Muscle layer of duodenum (tissue), 2 donors: ENCODE measurements around the gene ABCA3.

Source experiments
- H3K27ac ChIP-seq: one replicate; pipeline ENCODE4 v1.7.0; 2013; ENCODE audit warnings: mild to moderate bottlenecking, low read length
- H3K27me3 ChIP-seq: one replicate; pipeline ENCODE4 v1.7.0; 2013; ENCODE audit warnings: low read depth, mild to moderate bottlenecking, control low read depth, low read length
- H3K36me3 ChIP-seq, 2 donors: one replicate each; pipeline ENCODE4 v1.7.0; 2013; ENCODE audit warnings: low read length in 2 of 2, control low read depth in 1 of 2, mild to moderate bottlenecking in 1 of 2; ENCODE audit not compliant: insufficient read depth in 2 of 2, control insufficient read depth in 1 of 2
- H3K4me1 ChIP-seq, 2 donors: one replicate each; pipeline ENCODE4 v1.7.0; 2013; ENCODE audit warnings: low read length in 2 of 2, mild to moderate bottlenecking in 2 of 2, control low read depth in 1 of 2, moderate library complexity in 1 of 2; ENCODE audit not compliant: insufficient read depth in 2 of 2, control insufficient read depth in 1 of 2
- H3K4me3 ChIP-seq, 2 donors: one replicate each; pipeline ENCODE4 v1.7.0; 2013; ENCODE audit warnings: low read length in 2 of 2, low read depth in 1 of 2, mild to moderate bottlenecking in 1 of 2
- H3K9me3 ChIP-seq, 2 donors: one replicate each; pipeline ENCODE4 v1.7.0; 2013; ENCODE audit warnings: low read length in 2 of 2, control low read depth in 1 of 2, mild to moderate bottlenecking in 1 of 2; ENCODE audit not compliant: control insufficient read depth in 1 of 2
- donor health status: healthy.

Gene ABCA3

DNA sequence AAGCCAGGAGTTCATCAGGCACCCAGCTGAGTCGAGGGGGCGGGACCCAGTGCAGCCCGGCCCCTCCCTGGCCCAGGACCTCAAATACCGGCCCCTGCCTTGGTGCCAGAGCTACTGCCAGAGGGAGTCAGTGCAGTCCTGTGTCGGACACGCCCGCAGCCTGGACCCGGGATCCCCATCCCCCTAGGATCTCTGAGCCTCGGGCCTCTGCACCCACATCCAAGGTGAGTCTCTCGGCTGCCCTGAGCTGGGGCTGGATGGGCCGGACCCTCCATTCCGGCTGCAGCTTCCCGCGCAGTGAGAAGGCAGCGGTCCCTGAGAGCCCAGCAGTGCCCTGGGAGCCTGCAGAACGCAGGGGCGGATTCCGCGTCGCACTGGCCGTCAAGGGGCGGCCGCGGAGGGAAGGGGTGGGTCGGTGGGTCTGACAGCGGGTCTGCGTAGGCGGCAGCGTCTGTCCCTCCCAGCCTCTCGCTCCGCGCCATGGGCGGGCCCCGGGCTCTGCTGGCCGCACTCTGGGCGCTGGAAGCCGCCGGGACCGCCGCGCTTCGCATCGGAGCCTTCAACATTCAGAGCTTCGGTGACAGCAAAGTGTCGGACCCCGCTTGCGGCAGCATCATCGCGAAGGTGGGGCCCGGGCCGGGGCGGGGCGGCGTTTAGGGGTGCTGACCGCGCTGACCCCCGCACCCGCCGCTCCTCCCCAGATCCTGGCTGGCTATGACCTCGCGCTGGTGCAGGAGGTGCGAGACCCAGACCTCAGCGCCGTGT lies 104.0 kb downstream of the ABCA3 start, which contains the start of gene DNASE1L2:
Gene DNASE1L2 (plus strand): TSS at position 108 of the 765 bp plus-strand sequence. CDS start 373 bp downstream, at position 481.
- Histone ChIP-seq H3K4me1 (peaks cover 0 to 20% of the 10 kb centered on the region in 2 donors), H3K27ac (no peak within 1 kb of the TSS), H3K27me3 (no peaks in the 10 kb centered on the region), H3K36me3 (peaks cover 9 to 46% of the 10 kb centered on the region in 2 donors), H3K9me3 (no peaks in the 10 kb centered on the region), H3K4me3 (peak within 1 kb of the TSS in 1 of 2 donors; percentile 48)

DNA sequence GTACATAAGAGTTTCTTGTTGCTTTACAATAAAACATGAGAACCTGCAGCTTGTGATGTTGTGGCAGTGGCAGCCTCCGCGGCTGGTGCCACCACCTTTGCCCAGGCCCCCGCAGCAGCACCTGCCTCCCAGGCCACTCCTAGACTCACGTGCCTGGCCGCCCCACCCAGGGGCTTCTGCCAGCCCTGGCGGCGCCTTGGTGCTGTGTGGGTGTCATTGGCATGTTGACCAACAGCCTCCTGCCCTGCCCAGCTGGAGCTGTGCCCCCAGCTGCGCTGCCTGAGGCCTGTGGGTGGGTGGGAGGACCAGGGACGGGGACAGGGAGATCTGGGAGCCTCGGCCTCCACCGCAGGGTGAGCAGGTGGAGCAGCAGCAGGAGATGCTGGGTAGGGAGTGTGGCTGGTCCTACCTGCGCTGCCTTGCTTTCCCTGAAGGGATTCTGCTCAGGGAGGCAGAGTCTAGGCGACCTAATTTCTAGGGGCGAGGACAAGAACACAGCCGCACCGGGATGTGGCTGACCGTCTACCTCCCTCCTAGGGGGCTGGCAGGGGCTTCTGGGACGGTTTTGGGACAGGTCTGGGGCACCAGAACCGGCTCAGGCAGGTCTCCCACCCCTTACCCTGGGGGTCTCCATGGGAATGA lies 104.7 kb downstream of the ABCA3 start:
- Histone ChIP-seq H3K9me3 (no peaks in the 10 kb centered on the region), H3K27ac (no peak overlapping the region), H3K4me3 (no peak overlapping the region), H3K4me1 (peaks cover 0 to 20% of the 10 kb centered on the region in 2 donors), H3K27me3 (no peaks in the 10 kb centered on the region), H3K36me3 (peaks cover 15 to 53% of the 10 kb centered on the region in 2 donors)

DNA sequence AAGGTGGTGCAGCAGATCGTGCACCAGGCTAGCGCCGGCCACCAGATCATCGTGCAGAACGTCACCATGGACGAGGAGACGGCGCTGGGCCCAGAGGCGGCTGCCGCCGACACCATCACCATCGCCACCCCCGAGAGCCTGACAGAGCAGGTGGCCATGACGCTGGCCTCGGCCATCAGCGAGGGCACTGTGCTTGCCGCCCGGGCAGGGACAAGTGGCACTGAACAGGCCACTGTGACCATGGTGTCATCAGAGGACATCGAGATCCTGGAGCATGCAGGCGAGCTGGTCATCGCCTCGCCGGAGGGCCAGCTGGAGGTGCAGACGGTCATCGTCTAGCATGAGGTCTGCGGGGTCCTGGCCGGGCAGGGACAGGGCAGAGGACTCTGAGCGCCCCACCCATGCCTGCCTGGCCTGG lies 105.3 kb downstream of the ABCA3 start:
- no peak overlapping the region for H3K4me3 ChIP-seq
- no peaks in the 10 kb centered on the region for H3K27me3 ChIP-seq
- H3K4me1 ChIP-seq = peaks cover 0 to 20% of the 10 kb centered on the region in 2 donors
- no peak overlapping the region for H3K27ac ChIP-seq
- peaks cover 15 to 59% of the 10 kb centered on the region in 2 donors for H3K36me3 ChIP-seq
- no peaks in the 10 kb centered on the region for H3K9me3 ChIP-seq

DNA sequence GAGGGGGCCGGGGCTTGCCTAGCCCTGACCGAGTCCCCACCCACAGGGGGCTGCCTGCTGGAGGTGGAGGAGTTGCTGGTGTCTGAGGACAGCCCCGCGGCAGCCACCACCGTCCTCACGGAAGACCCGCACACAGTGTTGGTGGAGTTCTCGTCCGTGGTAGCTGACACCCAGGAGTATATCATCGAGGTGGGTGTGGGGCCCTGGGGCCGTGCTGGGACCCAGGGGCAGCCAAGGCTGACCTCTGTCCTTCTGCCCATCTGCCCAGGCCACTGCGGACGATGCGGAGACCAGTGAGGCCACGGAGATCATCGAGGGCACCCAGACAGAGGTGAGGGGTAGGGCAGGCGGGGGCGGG lies 105.7 kb downstream of the ABCA3 start:
- H3K9me3 ChIP-seq = no peaks in the 10 kb centered on the region
- no peaks in the 10 kb centered on the region for H3K27me3 ChIP-seq
- H3K4me1 ChIP-seq = peaks cover 0 to 20% of the 10 kb centered on the region in 2 donors
- no peak overlapping the region for H3K27ac ChIP-seq
- no peak overlapping the region for H3K4me3 ChIP-seq
- H3K36me3 ChIP-seq = peaks cover 17 to 64% of the 10 kb centered on the region in 2 donors

GRCh38 chr16:2233872-2234812 lies 106.4 kb downstream of the ABCA3 start:
- Histone ChIP-seq H3K4me1 (peaks cover 0 to 20% of the 10 kb centered on the region in 2 donors), H3K4me3 (no peak overlapping the region), H3K36me3 (peaks cover 24 to 70% of the 10 kb centered on the region in 2 donors), H3K27ac (no peak overlapping the region), H3K27me3 (no peaks in the 10 kb centered on the region), H3K9me3 (no peaks in the 10 kb centered on the region)

DNA sequence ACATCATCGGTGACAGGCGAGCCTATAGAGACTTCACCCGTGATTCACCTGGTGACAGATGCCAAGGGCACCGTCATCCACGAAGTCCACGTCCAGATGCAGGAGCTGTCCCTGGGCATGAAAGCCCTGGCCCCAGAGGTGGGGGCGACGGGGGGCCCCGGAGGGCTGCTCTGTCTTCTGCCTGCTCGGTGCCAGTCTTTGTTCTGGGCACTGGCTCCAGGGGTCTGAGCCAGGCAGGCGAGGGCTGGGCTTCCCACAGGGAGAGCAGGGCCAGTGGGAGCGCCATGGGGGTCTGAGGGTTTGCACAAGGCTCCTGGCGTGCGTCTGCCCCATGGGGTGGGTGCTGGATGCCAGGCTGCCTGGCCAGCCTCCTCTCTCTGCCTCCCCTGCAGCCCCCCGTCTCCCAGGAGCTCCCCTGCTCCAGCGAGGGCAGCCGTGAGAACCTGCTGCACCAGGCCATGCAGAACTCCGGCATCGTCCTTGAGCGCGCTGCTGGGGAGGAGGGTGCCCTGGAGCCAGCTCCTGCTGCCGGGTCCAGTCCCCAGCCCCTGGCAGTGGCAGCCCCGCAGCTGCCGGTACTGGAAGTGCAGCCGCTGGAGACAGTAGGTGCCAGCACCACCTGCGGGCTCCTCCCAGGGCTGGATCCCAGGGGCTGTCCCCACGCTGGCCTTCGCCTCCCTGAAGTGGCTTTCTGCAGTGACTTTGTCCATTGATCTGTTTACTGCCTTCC lies 107.3 kb downstream of the ABCA3 start:
- Histone ChIP-seq H3K9me3 (no peaks in the 10 kb centered on the region), H3K36me3 (peaks cover 25 to 77% of the 10 kb centered on the region in 2 donors), H3K27me3 (no peaks in the 10 kb centered on the region), H3K4me3 (no peak overlapping the region), H3K4me1 (peaks cover 0 to 20% of the 10 kb centered on the region in 2 donors), H3K27ac (no peak overlapping the region)

- Histone ChIP-seq H3K4me1 (peaks cover 0 to 15% of the 10 kb centered on the region in 2 donors), H3K9me3 (no peaks in the 10 kb centered on the region), H3K27me3 (no peaks in the 10 kb centered on the region), H3K4me3 (no peak overlapping the region), H3K27ac (no peak overlapping the region), H3K36me3 (peaks cover 25 to 81% of the 10 kb centered on the region in 2 donors)
These were observed 108.2 kb downstream of the ABCA3 start for GRCh38 chr16:2232094-2232990.

DNA sequence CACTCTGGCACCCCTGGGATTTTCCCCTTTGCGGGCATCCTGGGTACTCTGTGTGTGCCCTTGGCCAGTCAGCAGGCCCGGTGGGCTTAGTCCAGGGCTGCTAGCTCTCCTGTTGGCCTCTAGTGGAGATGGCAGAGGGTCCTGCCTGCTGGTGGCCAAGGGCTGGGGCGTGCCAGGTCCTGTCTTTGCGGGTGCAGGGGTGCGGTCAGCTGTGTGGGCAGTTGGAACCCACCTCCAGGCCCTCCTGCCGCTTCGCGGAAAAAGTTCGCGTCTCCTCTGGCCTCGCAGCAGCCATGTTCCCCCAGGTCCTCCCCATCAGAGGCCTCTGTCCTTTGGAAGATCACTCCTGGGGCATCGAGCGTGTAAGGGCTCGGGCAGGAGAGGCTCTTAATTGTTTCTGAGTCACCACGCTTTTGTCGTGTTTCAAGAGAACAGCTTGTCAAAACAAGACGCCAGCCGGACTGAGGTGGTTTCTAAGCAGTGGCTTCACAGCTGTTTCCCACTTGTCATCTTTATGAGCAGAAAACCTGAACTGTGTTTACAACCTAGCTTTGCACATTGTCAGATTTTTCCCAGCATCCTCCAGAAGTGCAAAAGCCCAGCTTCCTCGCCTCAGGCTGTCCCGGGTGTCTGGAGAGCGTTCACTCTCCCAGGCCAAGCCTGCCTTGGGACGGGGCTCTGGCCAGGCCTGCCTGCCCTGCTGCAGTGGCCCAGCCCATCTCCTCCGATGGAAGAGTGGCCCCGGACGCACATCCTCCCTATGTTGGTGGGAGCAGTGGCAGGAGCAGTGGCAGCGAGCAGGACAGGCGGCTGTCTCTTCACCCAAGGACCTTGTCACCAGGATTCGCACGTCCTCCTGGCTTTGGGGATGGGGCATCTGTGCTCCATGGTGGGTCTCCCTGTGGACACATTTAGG lies 109.3 kb downstream of the ABCA3 start:
- H3K4me1 ChIP-seq = peaks cover 0 to 6% of the 10 kb centered on the region in 2 donors
- peaks cover 26 to 85% of the 10 kb centered on the region in 2 donors for H3K36me3 ChIP-seq

GRCh38 chr16:2230376-2230775 lies 110.2 kb downstream of the ABCA3 start:
- no peak overlapping the region for H3K27ac ChIP-seq

More for the DNA sequence above, 109.3 kb downstream of the ABCA3 start:
- Histone ChIP-seq H3K27ac (no peak overlapping the region), H3K4me3 (no peak overlapping the region), H3K27me3 (no peaks in the 10 kb centered on the region), H3K9me3 (no peaks in the 10 kb centered on the region)

More at GRCh38 chr16:2230376-2230775, 110.2 kb downstream of the ABCA3 start:
- Histone ChIP-seq H3K9me3 (no peaks in the 10 kb centered on the region), H3K4me1 (peaks cover 0 to 6% of the 10 kb centered on the region in 2 donors), H3K27me3 (no peaks in the 10 kb centered on the region), H3K4me3 (no peak overlapping the region), H3K36me3 (peaks cover 29 to 80% of the 10 kb centered on the region in 2 donors)
